Neuronal stem cell (in vitro differentiated cells): Measurements from ENCODE around the gene HLA-DQA1.

Experiments
- DNase-seq: peaks from one replicate; pipeline ENCODE4 v3.0.0-alpha.2; 2013; ENCODE audit warnings: low spot score
- H2AFZ ChIP-seq: one replicate; pipeline ENCODE4 v1.6.1; 2013; ENCODE audit warnings: mild to moderate bottlenecking, low read length, inconsistent platforms
- H2AK5ac ChIP-seq: 2 replicates; pipeline ENCODE4 v1.6.1; 2013; ENCODE audit warnings: low read depth, mild to moderate bottlenecking, inconsistent platforms, low read length, moderate library complexity, mixed read lengths
- H2BK120ac ChIP-seq: 2 replicates; pipeline ENCODE4 v1.6.1; 2013; ENCODE audit warnings: low read depth, mild to moderate bottlenecking, inconsistent platforms, low read length, moderate library complexity, mixed read lengths
- H2BK12ac ChIP-seq: one replicate; pipeline ENCODE4 v1.6.1; 2013; ENCODE audit warnings: low read length, inconsistent platforms
- H2BK15ac ChIP-seq: 2 replicates; pipeline ENCODE4 v1.6.1; 2013; ENCODE audit warnings: mild to moderate bottlenecking, low read length, inconsistent platforms, mixed read lengths
- H2BK5ac ChIP-seq: one replicate; pipeline ENCODE4 v1.6.1; 2013; ENCODE audit warnings: inconsistent platforms, mild to moderate bottlenecking, low read length, moderate library complexity
- H3K14ac ChIP-seq: one replicate; pipeline ENCODE4 v1.6.1; 2013; ENCODE audit warnings: low read length, inconsistent platforms
- H3K18ac ChIP-seq: 2 replicates; pipeline ENCODE4 v1.6.1; 2013; ENCODE audit warnings: low read length, inconsistent platforms
- H3K23ac ChIP-seq: 2 replicates; pipeline ENCODE4 v1.6.1; 2013; ENCODE audit warnings: low read depth, mild to moderate bottlenecking, mixed read lengths, low read length, inconsistent platforms; ENCODE audit not compliant: poor library complexity
- H3K27ac ChIP-seq: replicated peaks from 3 replicates; pipeline ENCODE4 v1.5.1; 2013; ENCODE audit warnings: low read length, inconsistent platforms
- H3K27me3 ChIP-seq, 3 experiments: 2 replicates each; pipeline ENCODE4 v1.6.1; 2013; ENCODE audit warnings: low read length in 3 of 3, mild to moderate bottlenecking in 2 of 3, inconsistent platforms in 1 of 3, low read depth in 1 of 3, mixed read lengths in 1 of 3, moderate library complexity in 1 of 3; ENCODE audit not compliant: control insufficient read depth in 3 of 3, insufficient read depth in 3 of 3
- H3K36me3 ChIP-seq, 2 donors: replicated peaks in 1 of 2; 2 replicates each; pipeline ENCODE4 v1.6.1; 2013; ENCODE audit warnings: low read length in 2 of 2; ENCODE audit not compliant: control insufficient read depth in 2 of 2, insufficient read depth in 2 of 2
- H3K4ac ChIP-seq: 2 replicates; pipeline ENCODE4 v1.6.1; 2013; ENCODE audit warnings: inconsistent platforms, mild to moderate bottlenecking, low read length, moderate library complexity
- H3K4me1 ChIP-seq, 2 donors: 1 replicate in 1 of 2; 2 replicates in 1 of 2; pipeline ENCODE4 v1.6.1; 2013; ENCODE audit warnings: low read length in 2 of 2, low read depth in 1 of 2; ENCODE audit not compliant: control insufficient read depth in 2 of 2, insufficient read depth in 1 of 2
- H3K4me2 ChIP-seq: one replicate; pipeline ENCODE4 v1.6.1; 2013; ENCODE audit warnings: mild to moderate bottlenecking, low read length, inconsistent platforms; ENCODE audit not compliant: insufficient read depth, poor library complexity, severe bottlenecking
- H3K4me3 ChIP-seq, 2 donors: 2 replicates each; pipeline ENCODE4 v1.5.1; 2013; ENCODE audit warnings: low read length in 2 of 2, mild to moderate bottlenecking in 2 of 2, inconsistent platforms in 1 of 2, moderate library complexity in 1 of 2
- H3K79me1 ChIP-seq: one replicate; pipeline ENCODE4 v1.6.1; 2013; ENCODE audit warnings: low read depth, mild to moderate bottlenecking, inconsistent platforms, low read length, moderate library complexity
- H3K9ac ChIP-seq: one replicate; pipeline ENCODE4 v1.6.1; 2013; ENCODE audit warnings: mild to moderate bottlenecking, low read depth, low read length, inconsistent platforms; ENCODE audit not compliant: poor library complexity
- H3K9me3 ChIP-seq, 2 donors: replicated peaks in 1 of 2; 2 replicates each; pipeline versions ENCODE3 to v1.6.1; 2013; ENCODE audit warnings: low read length in 2 of 2, mild to moderate bottlenecking in 2 of 2, inconsistent platforms in 1 of 2, low read depth in 1 of 2, mixed read lengths in 1 of 2, moderate library complexity in 1 of 2; ENCODE audit not compliant: control insufficient read depth in 2 of 2, insufficient read depth in 1 of 2
- H4K8ac ChIP-seq: one replicate; pipeline ENCODE4 v1.6.1; 2013; ENCODE audit warnings: low read depth, mild to moderate bottlenecking, inconsistent platforms, low read length, moderate library complexity
- H4K91ac ChIP-seq: one replicate; pipeline ENCODE4 v1.6.1; 2013; ENCODE audit warnings: low read length, low read depth, mild to moderate bottlenecking, inconsistent platforms; ENCODE audit not compliant: poor library complexity
- WGBS, 2 donors: extraction: QIAGEN DNeasy Blood & Tissue Kit; methylation state at CpG; one replicate each; pipeline ENCODE4 v1.1.7; 2013; ENCODE audit warnings: missing lambda C conversion rate in 2 of 2, mixed read lengths in 1 of 2; ENCODE audit not compliant: insufficient read length in 2 of 2, insufficient replicate concordance in 1 of 2; ENCODE audit errors: extremely low coverage in 2 of 2; 5-methylcytosine and 5-hydroxymethylcytosine counted together

Gene HLA-DQA1

DNA sequence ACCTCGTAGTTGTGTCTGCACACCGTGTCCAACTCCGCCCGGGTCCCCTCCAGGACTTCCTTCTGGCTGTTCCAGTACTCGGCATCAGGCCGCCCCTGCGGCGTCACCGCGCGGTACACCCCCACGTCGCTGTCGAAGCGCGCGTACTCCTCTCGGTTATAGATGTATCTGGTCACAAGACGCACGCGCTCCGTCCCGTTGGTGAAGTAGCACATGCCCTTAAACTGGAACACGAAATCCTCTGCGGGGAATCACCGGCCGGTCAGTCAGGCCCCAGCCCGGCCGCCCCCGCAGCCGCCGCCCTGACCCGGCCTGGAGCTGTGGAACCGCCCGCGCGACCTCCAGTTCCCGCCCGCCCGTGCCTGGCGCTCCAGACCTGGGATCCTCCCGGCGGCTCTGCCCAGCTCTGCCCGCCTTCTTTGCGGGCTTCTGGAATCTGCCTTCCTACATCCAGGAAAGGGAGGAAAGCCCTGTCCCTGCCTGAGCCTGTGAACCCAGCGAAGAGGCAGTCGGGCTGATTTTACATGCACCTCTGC lies 27.7 kb downstream of the HLA-DQA1 start:
- Histone ChIP-seq H3K27me3 (peaks cover 0 to 47% (median 3%) of the 10 kb centered on the region in 3 experiments), H3K14ac (no peak overlapping the region), H3K9ac (no peak overlapping the region), H2AK5ac (no peak overlapping the region), H3K18ac (no peak overlapping the region), H2BK15ac (no peak overlapping the region), H2BK5ac (no peak overlapping the region), H4K91ac (no peak overlapping the region), H2BK120ac (no peak overlapping the region), H3K9me3 (no peaks in the 10 kb centered on the region), H3K36me3 (no peaks in the 10 kb centered on the region), H3K4me3 (no peak overlapping the region), H3K79me1 (no peaks in the 10 kb centered on the region), H3K27ac (no peak overlapping the region), H4K8ac (no peak overlapping the region), H2AFZ (no peak overlapping the region), H3K23ac (no peak overlapping the region), H2BK12ac (no peak overlapping the region), H3K4ac (no peak overlapping the region), H3K4me2 (peak overlapping the region; percentile 11), H3K4me1 (no peaks in the 10 kb centered on the region)
- WGBS, 2 donors = no CpG with 5 or more reads among the region's 47 CpGs
- DNase-seq = no peak

DNA sequence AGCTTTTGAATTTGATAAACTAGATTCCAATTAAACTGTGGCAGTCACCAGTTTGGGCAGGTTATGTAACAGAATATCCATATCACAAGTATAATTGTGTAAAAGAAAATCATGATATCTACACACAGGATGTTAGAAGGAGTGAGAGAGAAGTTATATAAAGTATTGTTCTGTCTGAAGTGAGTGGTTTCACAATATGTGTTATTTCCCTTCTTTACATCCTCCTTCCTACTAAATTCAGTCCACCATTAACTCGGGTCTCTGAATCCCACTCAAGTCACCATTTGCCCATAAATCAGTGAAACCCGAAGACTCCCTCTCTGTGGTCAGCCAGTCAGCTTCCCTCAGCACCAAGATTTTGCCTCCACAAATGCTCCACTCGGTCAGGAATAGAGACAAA lies 28.5 kb downstream of the HLA-DQA1 start:
- no peak overlapping the region for H3K27ac ChIP-seq

DNA sequence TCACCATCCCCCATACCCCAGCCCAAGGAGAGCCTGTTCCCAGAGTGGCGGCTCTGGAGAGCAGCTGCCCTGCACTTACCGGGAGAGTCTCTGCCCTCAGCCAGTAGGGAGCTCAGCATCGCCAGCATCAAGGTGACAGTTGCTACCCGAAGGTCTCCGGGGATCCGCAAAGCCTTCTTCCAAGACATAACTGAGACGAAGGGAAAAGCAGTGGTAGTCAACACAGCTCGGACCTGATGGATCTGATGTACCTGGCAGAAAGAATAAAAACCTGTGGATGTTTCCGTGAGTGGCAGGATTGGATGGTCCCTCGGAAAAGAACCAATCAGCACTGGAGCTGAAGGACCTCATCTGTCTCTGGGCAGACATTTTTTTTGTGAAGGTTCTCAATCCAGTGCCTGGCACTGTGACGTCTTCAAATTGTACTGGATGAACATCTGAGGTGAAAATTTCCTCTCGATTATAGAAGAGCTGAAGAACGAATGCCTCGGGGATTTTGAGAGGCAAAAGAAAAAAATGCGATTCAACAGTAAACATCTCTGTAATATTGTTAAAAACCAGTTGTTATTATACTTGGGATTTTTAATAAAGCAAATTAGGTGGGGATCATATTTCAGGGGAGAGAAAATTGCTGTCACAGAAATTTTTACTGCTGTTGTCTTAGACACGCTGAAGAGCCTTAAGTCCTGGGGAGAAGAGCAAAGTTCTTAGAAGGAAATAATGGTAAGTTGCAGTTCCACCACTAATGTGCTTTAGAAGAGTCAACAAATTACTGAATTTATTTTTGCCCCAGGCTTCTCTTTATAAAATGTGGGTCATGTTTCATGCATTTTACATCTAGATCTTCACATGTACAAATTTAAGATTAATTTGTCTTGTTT lies 29.5 kb downstream of the HLA-DQA1 start, which contains the start of gene HLA-DQB1:
Gene HLA-DQB1 (minus strand): TSS at position 238 of the 881 bp plus-strand sequence. CDS start 50 bp downstream, at position 188.
- no peak within 1 kb of the TSS for H4K91ac ChIP-seq
- H3K27ac ChIP-seq = no peak within 1 kb of the TSS
- peaks cover 0 to 44% (median 3%) of the 10 kb centered on the region in 3 experiments for H3K27me3 ChIP-seq
- H3K4me1 ChIP-seq = no peaks in the 10 kb centered on the region
- no peak within 1 kb of the TSS for H2AK5ac ChIP-seq
- H3K4me2 ChIP-seq = peak within 1 kb of the TSS; percentile 11
- peak within 1 kb of the TSS in 1 of 2 donors; percentile 72 for H3K4me3 ChIP-seq
- DNase-seq = peak; percentile 31
- H3K9ac ChIP-seq = no peak within 1 kb of the TSS
- no peak within 1 kb of the TSS for H2BK120ac ChIP-seq
- no peak within 1 kb of the TSS for H3K14ac ChIP-seq
- no CpG with 5 or more reads among the region's 16 CpGs for WGBS, 2 donors
- H3K9me3 ChIP-seq = no peaks in the 10 kb centered on the region
- H3K36me3 ChIP-seq = no peaks in the 10 kb centered on the region
- no peak within 1 kb of the TSS for H3K18ac ChIP-seq
- no peak within 1 kb of the TSS for H3K23ac ChIP-seq
- H3K4ac ChIP-seq = no peak within 1 kb of the TSS
- H2BK15ac ChIP-seq = no peak within 1 kb of the TSS
- H4K8ac ChIP-seq = no peak within 1 kb of the TSS
- no peaks in the 10 kb centered on the region for H3K79me1 ChIP-seq
- no peak within 1 kb of the TSS for H2BK5ac ChIP-seq
- H2BK12ac ChIP-seq = no peak within 1 kb of the TSS
- peak within 1 kb of the TSS; percentile 45 for H2AFZ ChIP-seq

More for the DNA sequence above, 28.5 kb downstream of the HLA-DQA1 start:
- Histone ChIP-seq H3K9me3 (no peaks in the 10 kb centered on the region), H2BK12ac (no peak overlapping the region), H3K23ac (no peak overlapping the region), H3K18ac (no peak overlapping the region), H2BK5ac (no peak overlapping the region), H4K8ac (no peak overlapping the region), H4K91ac (no peak overlapping the region), H3K14ac (no peak overlapping the region), H3K27me3 (peaks cover 0 to 47% (median 3%) of the 10 kb centered on the region in 3 experiments), H3K4ac (no peak overlapping the region), H2AFZ (no peak overlapping the region), H2BK120ac (no peak overlapping the region), H3K36me3 (no peaks in the 10 kb centered on the region), H2AK5ac (no peak overlapping the region), H3K79me1 (no peaks in the 10 kb centered on the region), H2BK15ac (no peak overlapping the region), H3K4me2 (no peak overlapping the region), H3K4me3 (no peak overlapping the region), H3K9ac (no peak overlapping the region), H3K4me1 (no peaks in the 10 kb centered on the region)
- no CpG with 5 or more reads among the region's 3 CpGs for WGBS, 2 donors
- DNase-seq = no peak

DNA sequence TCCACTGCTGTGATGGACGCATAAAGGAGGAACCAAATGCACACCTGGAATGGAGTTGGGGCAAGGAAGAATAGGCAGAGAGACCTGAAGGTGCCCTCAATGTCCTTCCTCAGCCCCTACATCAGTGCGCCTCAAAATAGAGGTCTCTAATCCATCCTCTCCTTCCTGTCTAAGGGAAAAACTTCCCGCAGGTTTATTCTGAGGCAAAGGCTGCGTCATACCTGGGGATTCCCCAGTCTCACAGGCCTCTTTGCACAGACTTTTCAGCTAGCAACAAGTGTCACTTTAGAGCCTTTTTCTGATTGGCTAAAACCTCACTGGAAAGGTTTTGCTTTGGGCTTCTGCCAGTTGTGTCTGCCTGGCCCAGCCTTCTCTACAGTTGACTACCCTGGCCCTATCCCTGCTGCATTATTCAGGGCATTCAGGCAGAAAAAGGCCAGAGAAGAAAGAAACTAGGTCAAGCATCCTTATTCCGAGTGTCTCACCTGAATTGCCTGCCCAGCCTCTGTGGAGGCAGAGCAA lies 31.1 kb downstream of the HLA-DQA1 start:
- no peak overlapping the region for H2BK12ac ChIP-seq
- H3K4me1 ChIP-seq = no peaks in the 10 kb centered on the region
- H4K8ac ChIP-seq = no peak overlapping the region
- no peak overlapping the region for H3K23ac ChIP-seq
- DNase-seq = no peak
- no peak overlapping the region for H3K18ac ChIP-seq
- no peak overlapping the region for H3K4me2 ChIP-seq
- no peaks in the 10 kb centered on the region for H3K36me3 ChIP-seq
- no peak overlapping the region for H3K9ac ChIP-seq
- H2AFZ ChIP-seq = no peak overlapping the region
- no CpG with 5 or more reads among the region's 5 CpGs for WGBS, 2 donors
- H3K9me3 ChIP-seq = no peaks in the 10 kb centered on the region
- no peak overlapping the region for H3K27ac ChIP-seq
- H2BK5ac ChIP-seq = no peak overlapping the region
- H2BK120ac ChIP-seq = no peak overlapping the region
- H3K79me1 ChIP-seq = no peaks in the 10 kb centered on the region
- no peak overlapping the region for H3K4ac ChIP-seq
- no peak overlapping the region for H4K91ac ChIP-seq
- H2BK15ac ChIP-seq = no peak overlapping the region
- H2AK5ac ChIP-seq = no peak overlapping the region
- no peak overlapping the region for H3K14ac ChIP-seq
- peaks cover 0 to 42% (median 3%) of the 10 kb centered on the region in 3 experiments for H3K27me3 ChIP-seq
- no peak overlapping the region for H3K4me3 ChIP-seq
